HG02610 (cell line): Measurements from ENCODE around the gene PYROXD2.

ENCODE experiments used
- ATAC-seq: cut with Tn5 transposase; IDR thresholded peaks from one replicate; pipeline ENCODE4 v1.9.1; 2021; ENCODE audit warnings: mild to moderate bottlenecking, moderate library complexity; ENCODE audit not compliant: unreplicated experiment

The PYROXD2 gene

DNA sequence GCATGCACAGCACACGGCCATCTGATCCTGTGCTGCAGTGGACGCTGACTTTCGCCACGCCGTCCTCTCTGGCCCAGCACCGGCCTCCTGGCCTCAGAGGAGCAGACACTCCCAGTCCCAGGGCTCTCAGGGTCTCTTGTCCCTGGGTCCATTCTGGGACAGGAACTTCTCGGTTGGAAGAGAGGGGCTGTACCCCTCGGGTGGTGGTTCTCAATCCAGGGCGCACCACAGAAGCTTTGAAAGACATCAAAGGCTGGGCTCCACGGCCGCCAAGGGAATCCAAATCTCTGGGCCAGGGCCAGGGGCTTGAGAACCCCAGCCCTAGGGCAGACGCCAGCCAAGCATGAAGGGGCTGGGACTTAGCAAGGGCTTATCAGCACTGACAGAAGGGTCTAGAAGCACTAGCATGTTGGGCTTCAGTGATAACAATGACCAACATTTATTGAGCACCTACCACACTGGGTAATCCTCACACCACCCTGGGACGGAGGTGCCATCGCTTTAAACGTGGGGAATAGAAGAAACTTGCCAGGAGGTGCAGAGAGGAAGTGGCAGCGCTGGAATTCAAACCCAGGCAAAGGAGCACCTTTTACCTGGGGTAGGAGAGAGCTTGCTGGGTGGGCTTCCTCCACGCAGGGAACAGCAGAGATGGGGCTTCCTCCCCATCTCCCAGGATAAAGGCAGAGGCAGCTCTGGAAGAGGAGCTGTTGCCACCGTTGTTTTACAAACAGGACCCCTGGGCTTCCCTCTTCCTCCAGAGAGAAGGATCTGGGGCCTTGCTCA is 1.8 kb upstream of the PYROXD2 start:
- no peak for ATAC-seq

DNA sequence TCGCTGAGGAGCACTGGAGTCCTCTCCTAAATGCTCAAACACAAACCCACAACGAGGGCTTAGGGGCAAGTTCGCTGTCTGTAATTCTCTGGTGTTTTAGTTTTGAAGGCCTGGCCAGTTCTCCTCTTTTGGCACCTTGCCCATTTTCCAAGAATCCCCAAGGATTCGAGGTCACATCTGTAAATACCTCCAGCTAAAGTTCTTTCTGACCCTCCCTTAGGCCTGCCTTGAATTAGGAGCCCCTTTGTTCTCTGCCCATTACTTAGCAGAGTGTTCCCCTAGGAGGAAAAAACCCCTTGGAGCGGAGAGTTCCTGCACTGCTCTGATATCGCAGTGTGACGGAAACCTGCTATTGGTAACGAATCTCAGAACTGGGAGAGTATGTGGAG is 743 bp upstream of the PYROXD2 start:
- ATAC-seq, result no peak

DNA sequence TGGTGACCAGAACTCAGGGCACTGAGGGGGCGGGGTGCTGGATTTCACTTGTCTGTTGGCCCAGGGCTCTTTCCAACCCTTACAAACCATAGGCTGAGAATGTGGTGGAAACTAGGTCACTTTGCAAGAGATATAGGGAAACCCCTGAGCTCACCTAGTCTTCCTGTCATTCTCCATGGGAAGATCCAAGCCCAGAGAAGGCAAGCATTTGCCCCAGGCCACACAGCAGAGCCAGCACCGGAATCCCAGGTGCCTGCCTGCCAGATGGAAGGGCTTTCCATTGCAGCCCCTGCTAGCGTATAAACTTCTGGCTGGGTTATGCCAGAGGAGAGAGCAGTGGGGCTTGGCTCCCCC is 427 bp downstream of the PYROXD2 start:
- ATAC-seq, result peak; percentile 15

DNA sequence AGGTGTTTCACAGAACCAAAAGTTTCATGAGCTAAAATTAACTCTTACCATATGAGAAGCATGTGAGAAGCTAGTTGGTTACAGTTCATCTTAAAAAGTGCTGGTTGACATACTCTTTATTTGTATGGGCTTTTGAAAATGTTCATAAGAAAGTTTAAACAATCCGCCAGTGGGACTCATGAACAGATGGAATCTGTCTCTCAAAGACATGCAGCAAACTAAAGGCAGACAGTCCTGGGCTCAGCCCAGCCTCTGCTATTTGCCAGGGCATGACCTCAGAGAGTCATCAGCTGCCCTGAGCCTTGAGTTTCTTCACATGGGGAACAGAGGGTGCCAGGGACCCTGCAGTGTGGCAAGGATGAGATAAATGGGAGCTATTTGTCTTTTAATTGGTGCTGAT is 3.2 kb downstream of the PYROXD2 start:
- no peak for ATAC-seq

DNA sequence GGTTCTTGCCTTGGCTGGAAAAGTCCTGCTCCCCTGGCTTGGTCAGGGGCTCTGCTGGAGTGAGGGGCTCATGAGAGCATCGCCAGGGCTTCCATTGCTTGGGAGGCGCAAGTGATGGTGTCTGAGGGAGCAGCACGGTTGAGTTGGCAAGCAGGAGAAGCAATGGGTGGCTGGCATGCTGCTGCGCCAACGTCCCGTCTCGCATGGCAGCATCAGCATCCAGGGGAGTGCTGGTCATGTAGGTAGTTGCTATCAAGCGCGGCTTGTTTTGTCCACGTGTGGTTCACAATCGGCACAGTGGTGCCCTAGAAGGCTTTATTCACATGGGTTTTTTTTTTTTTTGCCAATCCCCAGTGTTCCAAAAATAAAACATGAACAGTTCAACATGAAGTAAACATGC is 3.8 kb downstream of the PYROXD2 start:
- no peak for ATAC-seq

DNA sequence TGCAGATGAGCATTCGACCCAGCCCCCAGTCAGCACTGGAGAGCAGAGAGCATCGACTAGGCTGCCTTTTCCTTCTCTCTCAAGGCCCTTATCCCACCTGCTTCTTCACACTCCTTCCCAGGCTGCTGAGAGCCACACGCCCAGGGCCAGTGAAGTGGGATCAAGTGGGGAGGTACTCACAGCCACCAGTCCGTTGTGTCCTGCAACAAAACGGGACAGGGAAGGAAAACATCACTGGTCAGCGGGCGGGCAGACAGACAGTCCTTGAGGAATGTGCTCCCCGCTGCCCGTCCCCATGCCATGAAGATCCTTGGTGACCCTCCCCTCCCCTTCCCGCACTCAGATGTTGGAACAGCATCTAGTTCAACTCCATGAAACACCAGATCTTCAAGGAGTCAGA is 4.2 kb downstream of the PYROXD2 start:
- no peak for ATAC-seq

DNA sequence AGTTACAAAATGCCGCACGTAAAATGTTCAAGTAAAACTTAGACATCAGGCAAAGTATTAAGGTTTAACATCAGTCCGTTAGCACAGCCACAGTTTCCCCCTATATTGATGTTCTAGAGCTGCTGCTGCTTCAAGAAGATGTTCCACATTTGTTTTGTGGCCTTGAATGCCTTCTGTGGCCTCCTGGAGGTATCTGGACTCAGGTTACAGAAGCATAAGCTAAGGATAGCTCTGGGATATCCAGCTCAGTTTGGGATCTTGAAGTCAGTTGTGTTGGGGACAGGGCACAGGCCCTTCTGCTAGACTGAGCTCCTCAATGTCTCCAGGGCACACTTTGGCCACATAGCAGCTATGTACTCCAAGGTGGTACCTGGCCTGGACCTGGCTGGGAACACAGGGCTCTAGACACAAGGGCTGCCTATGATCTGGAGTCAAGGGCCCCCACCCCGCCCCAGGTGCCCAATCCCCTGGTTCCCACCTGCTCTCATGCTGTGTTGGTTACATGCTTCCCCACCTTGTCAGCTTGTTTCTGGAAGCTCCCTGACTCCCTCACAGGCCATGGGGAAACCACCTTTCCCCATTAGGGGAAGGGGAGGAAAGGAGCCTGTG is 4.7 kb downstream of the PYROXD2 start:
- no peak for ATAC-seq

DNA sequence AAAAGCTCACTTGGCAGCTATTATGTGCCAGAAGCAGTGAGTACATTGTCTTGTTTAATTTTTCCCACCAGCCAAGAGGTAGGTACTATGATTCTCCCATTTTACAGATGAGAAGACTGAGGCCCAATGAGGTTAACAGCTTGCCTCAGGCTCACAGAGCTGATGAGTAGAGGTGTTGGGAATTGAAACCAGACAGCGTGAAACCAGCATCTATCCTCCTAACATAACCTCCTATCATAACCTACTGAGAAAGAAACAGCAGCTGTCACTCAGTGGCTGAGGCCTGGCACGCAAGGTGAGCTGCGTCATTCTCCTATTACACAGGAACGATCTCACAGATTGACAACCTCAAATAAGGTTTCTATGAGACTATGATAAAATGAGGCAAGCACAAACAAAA is 6.2 kb downstream of the PYROXD2 start:
- ATAC-seq, result no peak

DNA sequence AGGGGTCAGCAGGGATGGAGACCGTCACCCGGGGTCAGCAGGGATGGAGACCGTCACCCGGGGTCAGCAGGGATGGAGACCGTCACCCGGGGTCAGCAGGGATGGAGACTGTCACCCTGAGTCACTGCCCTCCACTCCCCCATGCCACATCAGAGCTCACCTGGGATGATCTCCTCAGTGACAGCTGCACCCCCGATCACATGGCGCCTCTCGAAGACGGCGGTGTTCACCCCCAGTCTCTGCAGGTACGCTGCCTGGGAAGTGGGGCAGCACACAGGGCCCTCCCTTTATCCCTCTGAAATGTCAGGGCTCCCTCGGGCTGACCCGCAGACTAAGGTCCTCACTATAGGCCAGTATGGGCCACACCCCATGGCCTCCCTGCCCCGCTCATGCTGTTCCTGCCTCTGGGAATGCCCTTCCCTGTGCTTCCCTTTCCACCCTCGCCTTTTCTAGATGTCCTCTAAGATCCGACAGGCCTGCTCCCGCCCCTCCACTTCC is 7.2 kb downstream of the PYROXD2 start:
- ATAC-seq, result no peak

DNA sequence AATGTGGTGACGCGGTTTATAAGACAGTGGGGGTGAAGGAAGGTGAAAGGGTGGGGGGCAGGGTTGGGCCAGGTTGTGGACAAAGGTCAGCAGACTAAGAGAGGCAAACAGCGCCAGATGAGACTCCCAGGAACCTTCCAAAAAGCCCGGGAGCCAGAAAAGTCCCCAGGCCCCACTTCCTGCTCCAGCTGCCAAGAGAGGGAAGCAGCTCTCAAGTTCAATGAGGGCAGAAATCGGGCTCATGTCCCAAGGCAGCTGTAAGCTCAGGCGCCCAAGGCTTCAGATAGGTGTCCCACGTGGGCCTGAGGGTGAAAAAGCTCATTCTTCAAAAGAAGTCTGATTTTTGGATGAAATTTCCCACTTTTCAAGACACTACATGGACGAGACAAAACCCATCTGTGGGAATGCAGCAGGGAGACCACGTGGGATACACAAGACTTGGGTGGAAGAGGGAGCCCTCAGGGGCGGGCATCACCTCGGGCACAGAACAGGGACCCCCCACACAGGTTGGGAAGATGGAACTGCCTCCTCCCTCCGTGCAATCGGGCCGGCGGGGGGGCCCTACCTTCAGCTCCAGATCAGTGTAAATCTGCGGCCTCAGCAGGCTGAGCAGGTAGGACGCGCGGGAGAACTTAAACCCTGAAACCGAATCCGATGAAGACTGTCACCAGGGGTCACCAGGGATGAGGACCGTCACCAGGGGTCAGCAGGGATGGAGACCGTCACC is 7.8 kb downstream of the PYROXD2 start:
- no peak for ATAC-seq

DNA sequence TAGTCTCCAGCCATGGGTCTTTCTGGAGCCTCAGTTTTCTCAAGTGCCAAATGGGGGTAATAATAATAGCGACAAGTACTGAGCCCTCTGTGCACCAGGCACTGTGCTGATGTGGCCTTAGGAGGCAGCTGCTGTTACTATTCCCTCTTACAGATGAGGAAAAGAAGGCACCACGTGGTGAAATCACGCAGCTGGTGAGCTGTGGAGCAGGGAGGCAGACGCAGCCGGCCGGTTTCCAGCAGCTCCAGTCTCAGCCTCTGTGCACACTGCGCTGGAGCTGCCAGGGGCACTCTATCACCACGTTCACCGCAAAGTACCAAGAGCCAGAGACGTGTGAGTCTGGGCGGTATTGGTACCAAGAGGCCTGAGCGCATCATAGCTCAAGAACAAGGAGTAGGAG is 9.6 kb downstream of the PYROXD2 start:
- ATAC-seq, result no peak

DNA sequence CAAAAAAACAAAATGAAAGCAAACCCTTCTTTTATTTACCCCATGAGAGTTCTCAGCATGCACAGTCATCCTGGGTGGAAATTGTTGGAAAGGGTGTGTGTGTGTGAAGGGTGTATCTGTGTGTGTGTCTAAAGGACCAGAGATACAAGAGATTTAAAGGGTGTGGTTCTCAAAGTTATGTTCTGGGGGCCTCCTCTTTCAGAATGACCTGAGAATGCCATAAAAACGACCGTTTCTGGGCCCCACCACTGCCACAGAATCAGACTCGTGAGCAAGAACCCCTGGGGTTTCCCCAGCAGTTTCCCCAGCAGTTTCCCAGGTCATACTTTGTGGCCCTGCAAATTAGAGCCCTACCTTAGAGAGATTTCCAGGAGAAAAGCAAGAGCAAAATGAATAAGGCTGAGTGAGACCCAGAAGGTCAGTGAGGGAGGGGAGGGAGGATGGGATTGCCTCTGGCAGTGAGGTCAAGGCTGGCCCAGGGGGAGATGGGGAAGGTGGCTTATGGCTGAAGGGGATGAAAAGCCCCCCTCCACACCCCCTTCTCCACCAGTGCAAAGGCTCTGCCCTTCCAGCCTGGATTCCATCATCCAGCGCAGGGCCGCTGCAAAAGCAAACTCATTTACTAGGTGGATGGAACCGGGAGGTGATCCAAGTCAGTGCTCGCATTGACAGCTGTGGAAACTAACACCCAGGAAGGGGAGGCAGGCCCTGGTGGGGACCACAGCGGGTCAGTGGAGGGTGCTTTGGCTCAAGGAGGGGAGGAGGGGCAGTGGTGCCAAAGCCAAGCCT is 10.2 kb downstream of the PYROXD2 start:
- ATAC-seq, result peak; percentile 66

DNA sequence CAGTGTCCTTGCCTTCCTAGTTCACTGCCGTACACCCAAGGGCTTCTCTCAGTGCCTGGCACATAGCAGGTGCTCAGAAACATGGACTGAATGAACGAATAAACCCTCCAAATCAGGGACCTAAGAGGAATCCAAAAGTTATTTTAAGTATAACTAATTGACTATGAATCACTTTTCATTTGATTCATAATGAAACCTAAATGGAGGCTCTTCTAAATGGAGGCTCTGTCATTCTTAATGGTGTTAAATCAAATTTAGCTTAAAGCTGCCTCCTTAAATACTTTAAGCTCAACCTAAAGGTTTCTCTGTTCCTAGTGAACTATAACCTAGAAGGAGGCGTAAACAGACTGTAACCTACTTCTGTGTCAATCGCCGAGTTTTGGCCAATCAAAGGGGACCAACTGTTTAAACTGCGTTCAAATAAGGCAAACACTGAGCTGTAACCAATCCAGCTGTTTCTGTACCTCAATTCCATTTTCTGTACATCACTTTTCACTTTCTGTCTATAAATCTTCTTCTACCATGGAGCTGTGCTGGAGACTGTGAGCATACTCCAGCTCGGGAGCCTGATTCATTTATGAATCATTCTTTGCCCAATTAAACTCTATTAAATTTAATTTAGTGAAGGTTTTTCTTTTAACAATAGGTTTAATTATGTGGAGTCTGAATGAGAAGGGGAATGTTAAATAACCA is 11.0 kb downstream of the PYROXD2 start:
- no peak for ATAC-seq

DNA sequence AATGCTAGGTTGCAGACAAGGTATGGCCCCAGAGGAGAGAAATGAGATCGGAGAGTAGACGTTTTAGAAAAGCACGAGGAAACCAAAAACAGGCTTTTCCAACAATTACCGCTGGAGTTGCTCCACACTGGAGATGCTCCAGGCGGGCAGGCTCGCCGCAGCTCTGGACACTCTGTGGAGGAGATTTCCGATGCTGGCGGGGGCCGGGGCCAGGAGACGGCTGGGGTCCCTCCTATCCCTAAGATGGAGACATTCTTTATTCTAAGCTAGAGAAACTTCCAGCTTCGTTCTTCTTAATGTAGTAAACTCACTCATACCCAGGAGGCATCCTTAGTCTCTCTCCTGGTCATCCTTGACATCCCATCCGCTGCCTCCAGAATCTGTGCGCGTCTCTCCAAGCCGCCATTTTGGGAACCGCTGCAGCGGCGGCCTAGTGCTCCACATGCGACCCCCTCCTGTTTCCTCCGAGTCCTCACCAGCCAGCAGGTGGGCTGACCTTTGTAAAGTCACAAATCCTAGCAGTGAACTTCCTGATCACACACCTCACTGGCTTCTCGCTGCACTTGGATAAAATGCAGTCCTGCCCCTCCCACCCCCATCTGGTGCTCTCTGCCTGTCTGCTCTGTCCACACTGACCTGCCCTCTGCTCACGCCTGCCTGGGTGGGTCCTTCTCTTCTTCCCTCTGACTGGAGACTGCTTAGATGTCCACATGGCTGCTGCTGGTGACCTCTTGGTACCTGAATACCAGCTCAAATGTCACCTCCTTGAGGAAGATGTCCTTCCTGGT is 11.9 kb downstream of the PYROXD2 start:
- no peak for ATAC-seq

DNA sequence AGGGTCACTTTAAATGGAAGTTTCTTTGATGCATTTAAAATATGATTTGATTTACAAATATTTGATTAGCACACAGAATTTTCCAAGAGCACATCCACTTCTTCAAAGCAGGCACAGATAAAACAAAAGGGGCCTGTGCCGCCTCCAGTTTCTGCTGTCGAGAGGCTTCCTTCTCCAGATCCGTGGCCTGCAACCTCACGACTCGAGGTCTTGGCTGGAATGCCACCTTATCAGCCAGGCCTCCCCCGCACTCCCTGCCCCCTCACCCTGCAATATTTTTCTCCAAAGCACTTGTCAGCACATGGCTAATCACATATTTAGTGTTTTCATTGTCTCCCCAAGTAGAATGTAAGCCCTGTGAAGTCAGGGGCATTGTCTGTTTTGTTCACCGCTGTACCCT is 12.5 kb downstream of the PYROXD2 start:
- no peak for ATAC-seq

DNA sequence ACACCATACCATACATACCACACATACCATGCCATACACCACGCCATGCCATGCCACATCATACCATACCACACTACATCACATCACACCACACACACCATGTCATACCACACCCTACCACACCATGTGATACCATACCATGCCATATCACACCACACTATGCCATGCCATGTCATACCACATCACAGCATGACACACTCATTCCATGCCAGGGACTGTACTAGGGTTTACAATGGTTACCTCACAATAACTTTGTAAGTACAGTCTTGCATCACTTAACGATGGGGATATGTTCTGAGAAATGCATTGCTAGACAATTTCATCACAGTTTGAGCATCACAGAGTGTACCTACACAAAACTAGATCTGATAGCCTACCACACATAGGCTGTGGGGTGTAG is 14.5 kb downstream of the PYROXD2 start:
- ATAC-seq, result no peak

DNA sequence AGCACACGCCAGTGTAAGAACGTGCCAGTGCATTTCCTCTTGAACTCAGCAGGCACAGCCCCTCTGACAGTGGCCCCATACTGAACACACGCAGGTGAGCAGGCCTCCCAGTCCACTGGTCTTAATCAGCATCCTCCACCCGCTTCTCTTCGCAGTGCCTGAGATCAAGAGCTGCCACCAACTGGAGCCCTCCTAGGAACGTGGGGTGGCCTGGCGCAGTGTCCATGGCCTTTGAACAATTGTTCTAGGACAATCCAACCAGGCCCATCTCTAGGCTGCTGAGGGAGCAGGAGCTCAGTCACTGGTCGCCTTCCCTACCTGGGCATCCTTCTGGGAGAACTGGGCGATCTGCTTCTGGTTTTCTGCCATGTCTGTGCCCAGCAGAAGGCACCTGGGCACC is 15.2 kb downstream of the PYROXD2 start:
- ATAC-seq, result no peak

DNA sequence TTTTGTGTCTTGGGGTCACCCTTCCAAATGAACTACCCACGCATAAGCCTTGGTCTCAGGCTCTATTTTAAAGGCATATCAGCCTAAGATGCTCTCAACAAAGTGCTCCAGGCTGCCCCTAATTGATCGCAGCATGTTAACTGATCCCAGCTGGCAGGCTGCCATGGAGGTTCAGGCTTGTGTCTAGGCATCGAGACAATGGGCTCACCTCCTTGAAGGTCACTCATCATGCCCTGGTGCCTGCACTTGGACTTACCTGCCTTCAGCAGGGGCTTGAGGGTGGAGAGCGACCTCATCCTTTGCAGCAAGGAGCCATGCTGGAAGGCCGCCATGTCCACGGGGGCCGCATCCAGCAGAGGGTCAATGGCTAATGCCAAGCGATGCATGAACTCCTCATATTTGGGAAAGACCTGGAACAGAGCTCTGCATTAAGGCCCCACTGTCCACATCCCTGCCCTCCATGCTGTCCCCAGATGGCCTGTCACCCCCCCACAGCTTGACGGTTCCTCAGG is 17.8 kb downstream of the PYROXD2 start:
- no peak for ATAC-seq
